Dendritic cell treated with granulocyte-macrophage colony-stimulating factor and Interleukin-4, amounts not matched to agents 40 ng/mL and 50 ng/mL, for 4 days (primary cell): ENCODE results near the gene GNA12.

Experiments used
- H3K27ac Mint-ChIP-seq: one replicate; pipeline ENCODE4 v1.8.0; 2022; ENCODE audit warnings: mild to moderate bottlenecking, mixed read lengths
- H3K27me3 Mint-ChIP-seq: one replicate; pipeline ENCODE4 v1.8.0; 2022; ENCODE audit warnings: mild to moderate bottlenecking, mixed read lengths
- H3K36me3 Mint-ChIP-seq: one replicate; pipeline ENCODE4 v1.8.0; 2022; ENCODE audit warnings: low read depth, mixed read lengths
- H3K4me1 Mint-ChIP-seq: one replicate; pipeline ENCODE4 v1.8.0; 2022; ENCODE audit warnings: low read depth, mixed read lengths
- H3K4me3 Mint-ChIP-seq: one replicate; pipeline ENCODE4 v1.8.0; 2022; ENCODE audit warnings: mild to moderate bottlenecking, moderate library complexity, mixed read lengths
- H3K9me3 Mint-ChIP-seq: one replicate; pipeline ENCODE4 v1.8.0; 2022; ENCODE audit warnings: mixed read lengths
- intact Hi-C: fragments of 100-400 bp; cut with micrococcal nuclease; formaldehyde crosslinking; loops from one replicate; pipeline ENCODE4 v1.15.0; 2022

The GNA12 gene

GRCh38 chr7:2840458-2840857, 3.6 kb downstream of the GNA12 start:
- H3K4me1 Mint-ChIP-seq = peaks cover 73% of the 10 kb centered on the region
- H3K36me3 Mint-ChIP-seq = peaks cover 41% of the 10 kb centered on the region
- H3K4me3 Mint-ChIP-seq = no peak overlapping the region

GRCh38 chr7:2838873-2839578, 5.1 kb downstream of the GNA12 start:
- Mint-ChIP-seq H3K9me3 (no peaks in the 10 kb centered on the region), H3K27ac (peak overlapping the region; percentile 5), H3K4me3 (no peak overlapping the region), H3K4me1 (peaks cover 76% of the 10 kb centered on the region), H3K36me3 (peaks cover 49% of the 10 kb centered on the region), H3K27me3 (no peaks in the 10 kb centered on the region)
- intact Hi-C loops = no loop called here

More at GRCh38 chr7:2840458-2840857, 3.6 kb downstream of the GNA12 start:
- H3K27me3 Mint-ChIP-seq = no peaks in the 10 kb centered on the region
- intact Hi-C loops = loop anchor here (10.0 kb wide), 1 partner anchor 56 kb away; no protein-coding TSS in a partner anchor
- peak overlapping the region; percentile 81 for H3K27ac Mint-ChIP-seq
- H3K9me3 Mint-ChIP-seq = no peaks in the 10 kb centered on the region

GRCh38 chr7:2838451-2838850, 5.7 kb downstream of the GNA12 start:
- Mint-ChIP-seq H3K4me1 (peaks cover 76% of the 10 kb centered on the region), H3K36me3 (peaks cover 51% of the 10 kb centered on the region)
- intact Hi-C loops = no loop called here

GRCh38 chr7:2837496-2837895, 6.6 kb downstream of the GNA12 start:
- Mint-ChIP-seq H3K27me3 (no peaks in the 10 kb centered on the region), H3K36me3 (peaks cover 59% of the 10 kb centered on the region), H3K27ac (peak overlapping the region; percentile 78), H3K4me1 (peaks cover 67% of the 10 kb centered on the region), H3K4me3 (peak overlapping the region; percentile 37), H3K9me3 (no peaks in the 10 kb centered on the region)
- intact Hi-C loops = no loop called here

More at GRCh38 chr7:2838451-2838850, 5.7 kb downstream of the GNA12 start:
- Mint-ChIP-seq H3K27ac (peak overlapping the region; percentile 5), H3K27me3 (no peaks in the 10 kb centered on the region), H3K9me3 (no peaks in the 10 kb centered on the region), H3K4me3 (no peak overlapping the region)

GRCh38 chr7:2834748-2835441, 9.2 kb downstream of the GNA12 start:
- intact Hi-C loops = no loop called here

GRCh38 chr7:2833083-2833910, 10.8 kb downstream of the GNA12 start:
- H3K9me3 Mint-ChIP-seq = no peaks in the 10 kb centered on the region
- H3K4me3 Mint-ChIP-seq = no peak overlapping the region
- intact Hi-C loops = no loop called here
- H3K27ac Mint-ChIP-seq = no peak overlapping the region
- peaks cover 81% of the 10 kb centered on the region for H3K36me3 Mint-ChIP-seq
- H3K4me1 Mint-ChIP-seq = peaks cover 37% of the 10 kb centered on the region
- no peaks in the 10 kb centered on the region for H3K27me3 Mint-ChIP-seq

More at GRCh38 chr7:2834748-2835441, 9.2 kb downstream of the GNA12 start:
- H3K4me1 Mint-ChIP-seq = peaks cover 51% of the 10 kb centered on the region
- no peak overlapping the region for H3K4me3 Mint-ChIP-seq
- H3K27ac Mint-ChIP-seq = no peak overlapping the region
- H3K9me3 Mint-ChIP-seq = no peaks in the 10 kb centered on the region
- peaks cover 65% of the 10 kb centered on the region for H3K36me3 Mint-ChIP-seq
- H3K27me3 Mint-ChIP-seq = no peaks in the 10 kb centered on the region

- H3K4me3 Mint-ChIP-seq = no peak overlapping the region
- peaks cover 78% of the 10 kb centered on the region for H3K36me3 Mint-ChIP-seq
- H3K9me3 Mint-ChIP-seq = no peaks in the 10 kb centered on the region
- intact Hi-C loops = no loop called here
- no peaks in the 10 kb centered on the region for H3K27me3 Mint-ChIP-seq
- H3K27ac Mint-ChIP-seq = no peak overlapping the region
- H3K4me1 Mint-ChIP-seq = peaks cover 35% of the 10 kb centered on the region
Observed at GRCh38 chr7:2832461-2832860, 11.6 kb downstream of the GNA12 start.

GRCh38 chr7:2830609-2831376, 13.3 kb downstream of the GNA12 start:
- intact Hi-C loops = no loop called here
- H3K27ac Mint-ChIP-seq = no peak overlapping the region
- H3K4me1 Mint-ChIP-seq = peaks cover 32% of the 10 kb centered on the region
- H3K36me3 Mint-ChIP-seq = peaks cover 68% of the 10 kb centered on the region
- no peak overlapping the region for H3K4me3 Mint-ChIP-seq
- no peaks in the 10 kb centered on the region for H3K27me3 Mint-ChIP-seq
- no peaks in the 10 kb centered on the region for H3K9me3 Mint-ChIP-seq

GRCh38 chr7:2829040-2829439, 15.1 kb downstream of the GNA12 start:
- H3K27ac Mint-ChIP-seq = no peak overlapping the region
- H3K4me3 Mint-ChIP-seq = no peak overlapping the region
- no peaks in the 10 kb centered on the region for H3K27me3 Mint-ChIP-seq
- H3K4me1 Mint-ChIP-seq = peaks cover 41% of the 10 kb centered on the region
- peaks cover 57% of the 10 kb centered on the region for H3K36me3 Mint-ChIP-seq
- intact Hi-C loops = loop anchor here (10.0 kb wide), 1 partner anchor 104 kb away; no protein-coding TSS in a partner anchor
- no peaks in the 10 kb centered on the region for H3K9me3 Mint-ChIP-seq

GRCh38 chr7:2826771-2827170, 17.3 kb downstream of the GNA12 start:
- Mint-ChIP-seq H3K27me3 (no peaks in the 10 kb centered on the region), H3K9me3 (no peaks in the 10 kb centered on the region), H3K36me3 (peaks cover 39% of the 10 kb centered on the region), H3K27ac (no peak overlapping the region), H3K4me3 (no peak overlapping the region), H3K4me1 (peaks cover 54% of the 10 kb centered on the region)
- intact Hi-C loops = loop anchor here (10.0 kb wide), 1 partner anchor 102 kb away; no protein-coding TSS in a partner anchor

GRCh38 chr7:2825559-2826227, 18.4 kb downstream of the GNA12 start:
- peaks cover 31% of the 10 kb centered on the region for H3K36me3 Mint-ChIP-seq
- peaks cover 64% of the 10 kb centered on the region for H3K4me1 Mint-ChIP-seq
- no peaks in the 10 kb centered on the region for H3K9me3 Mint-ChIP-seq
- no peaks in the 10 kb centered on the region for H3K27me3 Mint-ChIP-seq
- peak overlapping the region; percentile 5 for H3K27ac Mint-ChIP-seq
- intact Hi-C loops = loop anchor here (10.0 kb wide), 1 partner anchor 101 kb away; no protein-coding TSS in a partner anchor
- no peak overlapping the region for H3K4me3 Mint-ChIP-seq

- no peak overlapping the region for H3K4me3 Mint-ChIP-seq
Observed at GRCh38 chr7:2824678-2825461, 19.2 kb downstream of the GNA12 start.

More at GRCh38 chr7:2824678-2825461, 19.2 kb downstream of the GNA12 start:
- intact Hi-C loops = loop anchor here (10.0 kb wide), 1 partner anchor 100 kb away; no protein-coding TSS in a partner anchor
- peaks cover 22% of the 10 kb centered on the region for H3K36me3 Mint-ChIP-seq
- H3K9me3 Mint-ChIP-seq = no peaks in the 10 kb centered on the region
- H3K27me3 Mint-ChIP-seq = no peaks in the 10 kb centered on the region
- H3K4me1 Mint-ChIP-seq = peaks cover 63% of the 10 kb centered on the region
- H3K27ac Mint-ChIP-seq = peak overlapping the region; percentile 5
